Vagina (tissue), 2 donors: ENCODE results near the gene STOML1. TPM values are rescaled to one million over a fixed set of nuclear protein-coding genes. Genes with fewer than 3 reads are reported as not detected.

Source experiments
- DNase-seq, 2 donors: peaks; one replicate each; pipeline ENCODE4 v3.0.0-alpha.2; 2017; ENCODE audit errors: extremely low spot score in 2 of 2
- H3K27ac ChIP-seq: fragments of 200-600 bp; sonication (generic); one replicate; pipeline ENCODE4 v1.5.1; 2019
- H3K27me3 ChIP-seq: fragments of 200-600 bp; sonication (generic); one replicate; pipeline ENCODE4 v1.5.1; 2019
- H3K36me3 ChIP-seq, 2 donors: fragments of 200-600 bp; sonication (generic); one replicate each; pipeline ENCODE4 v1.5.1; 2017 to 2019
- H3K4me1 ChIP-seq: fragments of 200-600 bp; sonication (generic); one replicate; pipeline ENCODE4 v1.5.1; 2019
- H3K4me3 ChIP-seq, 2 donors: fragments of 200-600 bp; sonication (generic); 1 replicate in 1 of 2; 2 replicates in 1 of 2; pipeline ENCODE4 v1.5.1; 2016 to 2019
- H3K9me3 ChIP-seq: fragments of 200-600 bp; sonication (generic); one replicate; pipeline ENCODE4 v1.5.1; 2019
- CTCF ChIP-seq, 3 experiments: fragments of 450-650 bp in 2 of 3; fragments of 200-600 bp in 1 of 3; sonication (generic) in 1 of 3; IDR thresholded peaks; one replicate each; pipeline ENCODE4 v1.5.1; 2017 to 2019; ENCODE audit warnings: antibody characterized with exemption in 3 of 3, mild to moderate bottlenecking in 2 of 3, moderate library complexity in 2 of 3
- POLR2A ChIP-seq, 2 donors: fragments of 450-650 bp; IDR thresholded peaks; one replicate each; pipeline ENCODE4 v1.6.1; 2017; ENCODE audit warnings: antibody characterized with exemption in 2 of 2, mild to moderate bottlenecking in 2 of 2, moderate library complexity in 2 of 2
- POLR2AphosphoS5 ChIP-seq, 2 donors: sonication (generic); formaldehyde crosslinking; IDR thresholded peaks; one replicate each; pipeline ENCODE4 v1.9.0; 2017; ENCODE audit warnings: antibody characterized with exemption in 2 of 2, mild to moderate bottlenecking in 2 of 2, low read depth in 1 of 2; ENCODE audit not compliant: insufficient read depth in 1 of 2
- intact Hi-C: fragments of 100-400 bp; cut with DNase I; formaldehyde crosslinking; loops from one replicate; pipeline ENCODE4 v1.15.1; 2023
- total RNA-seq: library from RNA; depleted of rRNA; stranded (reverse); fragments of >200 nt; gene quantifications from one replicate; pipeline ENCODE4 v1.2.3, GENCODE V29; 2016

STOML1 gene
- total RNA-seq, 1 donor from 2014 or later = 15.0 TPM

- no peak for DNase-seq
- peak overlapping the region; percentile 16 for H3K27ac ChIP-seq
- H3K4me1 ChIP-seq = peaks cover 93% of the 10 kb centered on the region
- intact Hi-C loops = no loop called here
- no peaks in the 10 kb centered on the region for H3K27me3 ChIP-seq
- no peak overlapping the region for H3K4me3 ChIP-seq
- H3K9me3 ChIP-seq = no peaks in the 10 kb centered on the region
- no peak for TF ChIP-seq CTCF (IDR thresholded peaks at IDR 0.05)
- TF ChIP-seq POLR2AphosphoS5 (IDR thresholded peaks at IDR 0.05; ENCODE audit: insufficient read depth in 1 of 2, low read depth in 1 of 2) = no peak
- TF ChIP-seq POLR2A (IDR thresholded peaks at IDR 0.05) = no peak
- no peaks in the 10 kb centered on the region for H3K36me3 ChIP-seq
These were observed 5.4 kb downstream of the STOML1 start for GRCh38 chr15:73986776-73987056.

- intact Hi-C loops = no loop called here
- Histone ChIP-seq H3K4me3 (no peak overlapping the region), H3K9me3 (no peaks in the 10 kb centered on the region), H3K4me1 (peaks cover 93% of the 10 kb centered on the region), H3K36me3 (no peaks in the 10 kb centered on the region), H3K27me3 (no peaks in the 10 kb centered on the region), H3K27ac (peak overlapping the region; percentile 16)
- no peak for DNase-seq
- TF ChIP-seq CTCF (IDR thresholded peaks at IDR 0.05) (no peak), POLR2A (IDR thresholded peaks at IDR 0.05) (no peak), POLR2AphosphoS5 (IDR thresholded peaks at IDR 0.05; ENCODE audit: insufficient read depth in 1 of 2, low read depth in 1 of 2) (no peak)
These were observed 5.9 kb downstream of the STOML1 start for GRCh38 chr15:73986055-73986775.

DNA sequence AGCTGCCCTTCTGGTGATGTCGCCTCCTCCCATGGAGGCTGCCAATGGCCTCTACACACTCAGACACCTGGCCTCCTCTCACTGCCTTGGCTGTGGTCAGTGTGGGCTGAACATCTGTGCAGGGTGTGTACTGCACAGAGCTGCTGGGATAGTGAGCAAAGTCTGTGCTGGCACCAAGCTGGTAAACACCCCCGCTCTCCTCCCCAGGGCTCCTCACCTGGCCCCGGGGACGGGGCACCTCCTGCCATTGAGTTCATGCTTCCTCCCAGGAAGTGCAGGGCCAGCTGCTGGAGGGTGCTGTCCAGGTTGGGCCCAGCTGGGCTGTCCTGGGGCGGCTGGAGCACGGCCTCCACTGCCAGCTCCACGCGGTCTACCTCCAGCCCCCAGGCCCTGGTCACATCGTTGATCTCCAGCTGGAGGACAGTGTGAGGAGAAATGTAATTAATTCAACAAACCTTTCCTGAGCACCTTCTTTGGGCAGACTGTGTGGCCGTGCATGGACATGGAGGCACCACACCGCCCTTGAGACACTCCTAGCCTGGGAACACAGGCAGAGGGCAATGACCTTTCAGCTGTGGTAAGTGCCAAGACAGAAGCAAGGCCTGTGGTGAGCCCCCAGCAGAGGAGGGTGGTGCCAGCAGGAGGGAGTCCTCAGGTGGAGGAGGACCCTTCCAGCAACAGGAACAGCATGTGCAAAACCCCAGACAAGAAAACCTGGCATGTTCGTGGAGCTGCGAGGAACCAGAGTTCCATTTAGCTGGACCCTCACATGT is 6.8 kb downstream of the STOML1 start:
- intact Hi-C loops = no loop called here
- no peaks in the 10 kb centered on the region for H3K27me3 ChIP-seq
- no peaks in the 10 kb centered on the region for H3K9me3 ChIP-seq
- peak overlapping the region; percentile 96 for H3K27ac ChIP-seq
- no peak for TF ChIP-seq CTCF (IDR thresholded peaks at IDR 0.05)
- TF ChIP-seq POLR2AphosphoS5 (IDR thresholded peaks at IDR 0.05; ENCODE audit: insufficient read depth in 1 of 2, low read depth in 1 of 2) = no peak
- no peak for TF ChIP-seq POLR2A (IDR thresholded peaks at IDR 0.05)
- no peak for DNase-seq
- peaks cover 89% of the 10 kb centered on the region for H3K4me1 ChIP-seq
- H3K4me3 ChIP-seq = no peak overlapping the region
- no peaks in the 10 kb centered on the region for H3K36me3 ChIP-seq

GRCh38 chr15:73984208-73984979 is 7.7 kb downstream of the STOML1 start:
- no peaks in the 10 kb centered on the region for H3K27me3 ChIP-seq
- H3K36me3 ChIP-seq = no peaks in the 10 kb centered on the region
- H3K4me3 ChIP-seq = no peak overlapping the region
- peaks cover 80% of the 10 kb centered on the region for H3K4me1 ChIP-seq
- H3K27ac ChIP-seq = peak overlapping the region; percentile 96
- no peak for DNase-seq
- intact Hi-C loops = no loop called here
- no peak for TF ChIP-seq POLR2AphosphoS5 (IDR thresholded peaks at IDR 0.05; ENCODE audit: insufficient read depth in 1 of 2, low read depth in 1 of 2)
- no peak for TF ChIP-seq CTCF (IDR thresholded peaks at IDR 0.05)
- TF ChIP-seq POLR2A (IDR thresholded peaks at IDR 0.05) = no peak
- no peaks in the 10 kb centered on the region for H3K9me3 ChIP-seq
